Fibroblast of lung (primary cell): ENCODE measurements around the gene PCDHA12.
"Not testable (repeated sequence)": the region's sequence is repeated elsewhere in the genome, so short reads cannot be mapped to it uniquely, and the experiment has no call there.

ENCODE experiments used
- EZH2 ChIP-seq: IDR thresholded peaks from 2 replicates; pipeline ENCODE4 v1.5.1; 2012; ENCODE audit warnings: low read length, control low read depth, mild to moderate bottlenecking; ENCODE audit errors: missing control alignments
- TF ChIP-seq, protein P1 (sequence below), 2 donors: IDR thresholded peaks in 1 of 2; conservative IDR thresholded peaks in 1 of 2; 1 replicate in 1 of 2; 2 replicates in 1 of 2; pipeline ENCODE4 v1.5.1; 2011 to 2012; ENCODE audit warnings: low read length in 2 of 2, control low read depth in 1 of 2, inconsistent platforms in 1 of 2, low read depth in 1 of 2, mild to moderate bottlenecking in 1 of 2

DNA sequence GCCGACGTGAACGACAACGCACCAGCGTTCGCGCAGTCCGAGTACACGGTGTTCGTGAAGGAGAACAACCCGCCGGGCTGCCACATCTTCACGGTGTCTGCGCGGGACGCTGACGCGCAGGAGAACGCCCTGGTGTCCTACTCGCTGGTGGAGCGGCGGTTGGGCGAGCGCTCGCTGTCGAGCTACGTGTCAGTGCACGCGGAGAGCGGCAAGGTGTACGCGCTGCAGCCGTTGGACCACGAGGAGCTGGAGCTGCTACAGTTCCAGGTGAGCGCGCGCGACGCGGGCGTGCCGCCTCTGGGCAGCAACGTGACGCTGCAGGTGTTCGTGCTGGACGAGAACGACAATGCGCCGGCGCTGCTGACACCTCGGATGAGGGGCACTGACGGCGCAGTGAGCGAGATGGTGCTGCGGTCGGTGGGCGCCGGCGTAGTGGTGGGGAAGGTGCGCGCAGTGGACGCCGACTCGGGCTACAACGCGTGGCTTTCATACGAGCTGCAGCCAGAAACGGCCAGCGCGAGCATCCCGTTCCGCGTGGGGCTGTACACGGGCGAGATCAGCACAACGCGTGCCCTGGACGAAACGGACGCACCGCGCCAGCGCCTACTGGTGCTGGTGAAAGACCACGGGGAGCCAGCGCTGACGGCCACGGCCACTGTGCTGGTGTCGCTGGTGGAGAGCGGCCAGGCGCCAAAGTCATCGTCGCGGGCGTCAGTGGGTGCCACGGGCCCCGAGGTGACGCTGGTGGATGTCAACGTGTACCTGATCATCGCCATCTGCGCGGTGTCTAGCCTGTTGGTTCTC lies 25.1 kb upstream of the PCDHA12 start:
- TF ChIP-seq, protein P1, sequence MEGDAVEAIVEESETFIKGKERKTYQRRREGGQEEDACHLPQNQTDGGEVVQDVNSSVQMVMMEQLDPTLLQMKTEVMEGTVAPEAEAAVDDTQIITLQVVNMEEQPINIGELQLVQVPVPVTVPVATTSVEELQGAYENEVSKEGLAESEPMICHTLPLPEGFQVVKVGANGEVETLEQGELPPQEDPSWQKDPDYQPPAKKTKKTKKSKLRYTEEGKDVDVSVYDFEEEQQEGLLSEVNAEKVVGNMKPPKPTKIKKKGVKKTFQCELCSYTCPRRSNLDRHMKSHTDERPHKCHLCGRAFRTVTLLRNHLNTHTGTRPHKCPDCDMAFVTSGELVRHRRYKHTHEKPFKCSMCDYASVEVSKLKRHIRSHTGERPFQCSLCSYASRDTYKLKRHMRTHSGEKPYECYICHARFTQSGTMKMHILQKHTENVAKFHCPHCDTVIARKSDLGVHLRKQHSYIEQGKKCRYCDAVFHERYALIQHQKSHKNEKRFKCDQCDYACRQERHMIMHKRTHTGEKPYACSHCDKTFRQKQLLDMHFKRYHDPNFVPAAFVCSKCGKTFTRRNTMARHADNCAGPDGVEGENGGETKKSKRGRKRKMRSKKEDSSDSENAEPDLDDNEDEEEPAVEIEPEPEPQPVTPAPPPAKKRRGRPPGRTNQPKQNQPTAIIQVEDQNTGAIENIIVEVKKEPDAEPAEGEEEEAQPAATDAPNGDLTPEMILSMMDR (conservative IDR thresholded peaks at IDR 0.05 in 1 of 2, IDR thresholded peaks at IDR 0.05 in 1 of 2; ENCODE audit: low read depth in 1 of 2, low read length in 2 of 2) = not testable (repeated sequence)
- TF ChIP-seq EZH2 = not testable (repeated sequence)
